Measurements from ENCODE around the gene MAGI2. TPM values are rescaled to one million over a fixed set of nuclear protein-coding genes. Genes with fewer than 3 reads are reported as not detected.

The MAGI2 gene
- total RNA-seq, 1 experiment from 2014 or later: 14.3 TPM

DNA sequence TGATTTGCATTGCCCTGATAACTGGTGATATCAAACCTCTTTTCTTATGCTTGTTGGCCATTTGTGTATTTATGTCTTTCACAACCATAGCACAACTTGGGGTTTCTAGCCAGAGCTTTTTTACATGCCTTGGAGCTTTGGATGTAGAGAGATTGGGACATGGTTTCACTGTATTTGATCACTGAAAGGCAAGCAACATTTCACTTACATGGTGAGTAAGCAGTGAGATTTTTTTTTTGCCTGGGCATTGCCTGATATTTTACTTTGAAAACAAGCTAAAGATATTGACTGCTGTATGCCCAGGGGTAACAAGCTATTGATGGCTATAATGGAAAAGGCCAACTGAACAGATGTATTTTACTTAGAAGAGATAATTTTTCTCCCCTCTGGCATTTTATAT lies 1395.9 kb downstream of the MAGI2 start:
- no peaks in the 10 kb centered on the region for H3K79me2 ChIP-seq (ENCODE audit: insufficient read depth, low read length)
- no peaks in the 10 kb centered on the region for H3K27me3 ChIP-seq (ENCODE audit: insufficient read depth, low read length)
- H3K27me3 Mint-ChIP-seq (ENCODE audit: low read depth): no peaks in the 10 kb centered on the region
- H2BK120ac ChIP-seq (ENCODE audit: low read depth, low read length, poor library complexity, severe bottlenecking): no peak overlapping the region
- H3K23me2 ChIP-seq (ENCODE audit: insufficient read length, low read depth, low read length, poor library complexity, severe bottlenecking): no peaks in the 10 kb centered on the region
- no peak for DNase-seq
- no peak overlapping the region for H2AFZ ChIP-seq (ENCODE audit: low read length)
- H3K9me3 ChIP-seq (ENCODE audit: control insufficient read depth, low read depth, low read length): no peaks in the 10 kb centered on the region
- H3K4me1 Mint-ChIP-seq: peaks cover 10 to 21% of the 10 kb centered on the region in 2 experiments
- no peak overlapping the region for H3K56ac ChIP-seq (ENCODE audit: insufficient read length, low read depth, low read length)
- H3K36me3 Mint-ChIP-seq (ENCODE audit: insufficient read depth in 1 of 3, low read depth in 3 of 3): no peaks in the 10 kb centered on the region
- H2BK12ac ChIP-seq (ENCODE audit: insufficient read length, low read depth, low read length): no peak overlapping the region
- H4K20me1 ChIP-seq (ENCODE audit: control insufficient read depth, insufficient read depth, insufficient read length): no peaks in the 10 kb centered on the region
- no peak overlapping the region for H3K27ac Mint-ChIP-seq
- H3T11ph ChIP-seq (ENCODE audit: low read length): no peak overlapping the region
- H3K14ac ChIP-seq (ENCODE audit: insufficient read depth, low read length): no peak overlapping the region
- no peak overlapping the region for H2BK5ac ChIP-seq (ENCODE audit: insufficient read length, low read length)
- no peak overlapping the region for H3K4me2 ChIP-seq (ENCODE audit: insufficient read depth, insufficient read length, low read length)
- no peak overlapping the region for H3K18ac ChIP-seq (ENCODE audit: insufficient read length, low read depth, low read length)
- H4K91ac ChIP-seq (ENCODE audit: insufficient read length, low read depth, low read length): no peak overlapping the region
- no peak overlapping the region for H2AK5ac ChIP-seq (ENCODE audit: insufficient read length, low read length)
- H3K4ac ChIP-seq (ENCODE audit: low read depth, low read length): no peak overlapping the region
- H4K8ac ChIP-seq (replicated peaks; ENCODE audit: insufficient read length, low read depth, low read length): no peak overlapping the region
- H3K9me3 Mint-ChIP-seq: no peaks in the 10 kb centered on the region
- H4K5ac ChIP-seq (ENCODE audit: insufficient read length, low read depth, low read length): no peak overlapping the region
- H3K23ac ChIP-seq (ENCODE audit: insufficient read length, low read depth, low read length): no peak overlapping the region
- no peak overlapping the region for H3K27ac ChIP-seq (ENCODE audit: insufficient read length, low read depth, low read length)
- TF ChIP-seq, protein P1, sequence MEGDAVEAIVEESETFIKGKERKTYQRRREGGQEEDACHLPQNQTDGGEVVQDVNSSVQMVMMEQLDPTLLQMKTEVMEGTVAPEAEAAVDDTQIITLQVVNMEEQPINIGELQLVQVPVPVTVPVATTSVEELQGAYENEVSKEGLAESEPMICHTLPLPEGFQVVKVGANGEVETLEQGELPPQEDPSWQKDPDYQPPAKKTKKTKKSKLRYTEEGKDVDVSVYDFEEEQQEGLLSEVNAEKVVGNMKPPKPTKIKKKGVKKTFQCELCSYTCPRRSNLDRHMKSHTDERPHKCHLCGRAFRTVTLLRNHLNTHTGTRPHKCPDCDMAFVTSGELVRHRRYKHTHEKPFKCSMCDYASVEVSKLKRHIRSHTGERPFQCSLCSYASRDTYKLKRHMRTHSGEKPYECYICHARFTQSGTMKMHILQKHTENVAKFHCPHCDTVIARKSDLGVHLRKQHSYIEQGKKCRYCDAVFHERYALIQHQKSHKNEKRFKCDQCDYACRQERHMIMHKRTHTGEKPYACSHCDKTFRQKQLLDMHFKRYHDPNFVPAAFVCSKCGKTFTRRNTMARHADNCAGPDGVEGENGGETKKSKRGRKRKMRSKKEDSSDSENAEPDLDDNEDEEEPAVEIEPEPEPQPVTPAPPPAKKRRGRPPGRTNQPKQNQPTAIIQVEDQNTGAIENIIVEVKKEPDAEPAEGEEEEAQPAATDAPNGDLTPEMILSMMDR (conservative IDR thresholded peaks at IDR 0.05): no peak
- H2BK15ac ChIP-seq (ENCODE audit: low read depth, low read length): no peak overlapping the region
- H3K4me3 Mint-ChIP-seq: no peak overlapping the region
- H3K79me1 ChIP-seq (ENCODE audit: insufficient read depth, low read depth, low read length, poor library complexity, severe bottlenecking): no peaks in the 10 kb centered on the region
- no peaks in the 10 kb centered on the region for H3K4me1 ChIP-seq (ENCODE audit: insufficient read depth, low read length)
- H2BK20ac ChIP-seq (ENCODE audit: low read depth, low read length, poor library complexity, severe bottlenecking): no peak overlapping the region
- no peak overlapping the region for H3K9ac ChIP-seq (ENCODE audit: extremely low read depth, insufficient read length, low read length)
